HepG2 (cell line): ENCODE measurements around the gene PKM. TPM values are rescaled to one million over a fixed set of nuclear protein-coding genes. Genes with fewer than 3 reads are reported as not detected.

Source experiments
- ATAC-seq: fragments of 200-7000 bp; cut with Tn5 transposase; 3 replicates; pipeline ENCODE4 v1.9.1; 2020; ENCODE audit warnings: mild to moderate bottlenecking, moderate library complexity
- BruUV-seq: library from RNA; stranded (reverse); fragments of 400-500 nt; replicated peaks from 2 replicates; lab custom pipeline; 2021; lab: Mats Ljungman, UMichigan
- CTCF ChIA-PET: fragments of 300-600 bp; formaldehyde crosslinking; extraction: SDS; loops from one replicate; lab custom pipeline; 2021; ENCODE audit warnings: low total read pairs, inconsistent platforms, low intra/inter-chr PET ratio; lab: Yijun Ruan, JAX
- POLR2A ChIA-PET: fragments of 350-600 bp; sonication (Branson Sonifier 250); formaldehyde crosslinking; loops from one replicate; lab custom pipeline; 2020; ENCODE audit warnings: antibody characterized with exemption, inconsistent platforms; lab: Yijun Ruan, JAX
- DNase-seq: peaks from one replicate; pipeline ENCODE4 v3.0.0-alpha.2; 2015; ENCODE audit warnings: low spot score
- FAIRE-seq: peaks from 3 replicates; lab custom pipeline; 2011; peaks lifted over from hg19 to GRCh38; lab: Jason Lieb, UNC
- H2AFZ ChIP-seq: one replicate; pipeline ENCODE4 v1.6.1; 2011; ENCODE audit warnings: low read length, inconsistent platforms
- H3K27ac ChIP-seq: fragments of 300-600 bp; 3 replicates; pipeline ENCODE4 v1.8.0; 2011; ENCODE audit warnings: mixed run types, mild to moderate bottlenecking, mixed read lengths, low read length, inconsistent platforms; ENCODE audit not compliant: insufficient read depth; ENCODE audit errors: extremely low read length
- H3K27me3 ChIP-seq, 2 experiments: fragments of 200-600 bp in 1 of 2; 2 replicates in 1 of 2; 3 replicates in 1 of 2; pipeline versions ENCODE4 v1.6.0 to v1.8.0; 2011; ENCODE audit warnings: low read length in 2 of 2, mild to moderate bottlenecking in 2 of 2, moderate library complexity in 2 of 2, inconsistent platforms in 1 of 2; ENCODE audit not compliant: insufficient read depth in 2 of 2, control insufficient read depth in 1 of 2
- H3K36me3 ChIP-seq, 2 experiments: fragments of 200-600 bp in 1 of 2; replicated peaks in 1 of 2; 2 replicates in 1 of 2; 3 replicates in 1 of 2; pipeline versions ENCODE4 v1.5.1 to v1.8.0; 2011; ENCODE audit warnings: low read length in 2 of 2, inconsistent platforms in 1 of 2; ENCODE audit not compliant: insufficient read depth in 2 of 2, control insufficient read depth in 1 of 2
- H3K4me1 ChIP-seq: 2 replicates; pipeline ENCODE4 v1.5.1; 2012; ENCODE audit warnings: low read length, inconsistent platforms; ENCODE audit not compliant: insufficient read depth
- H3K4me2 ChIP-seq: 2 replicates; pipeline ENCODE4 v1.6.0; 2011; ENCODE audit warnings: low read depth, low read length, inconsistent platforms
- H3K4me3 ChIP-seq, 3 experiments: fragments of 200-600 bp in 1 of 3; sonication (generic), shearing (Covaris generic) in 1 of 3; replicated peaks in 1 of 3; 2 replicates each; pipeline ENCODE4 v1.5.1; 2011 to 2016; ENCODE audit warnings: low read length in 3 of 3, inconsistent platforms in 2 of 3, low read depth in 2 of 3, mild to moderate bottlenecking in 2 of 3, control low read depth in 1 of 3, mixed read lengths in 1 of 3; ENCODE audit not compliant: insufficient read depth in 1 of 3
- H3K79me2 ChIP-seq: one replicate; pipeline ENCODE4 v1.6.1; 2011; ENCODE audit warnings: low read length, inconsistent platforms; ENCODE audit not compliant: insufficient read depth
- H3K9ac ChIP-seq: 2 replicates; pipeline ENCODE4 v1.6.0; 2011; ENCODE audit warnings: mild to moderate bottlenecking, low read depth, low read length, inconsistent platforms; ENCODE audit not compliant: insufficient read depth
- H3K9me3 ChIP-seq: 2 replicates; pipeline ENCODE4 v1.5.1; 2012; ENCODE audit warnings: mild to moderate bottlenecking, low read length
- H4K20me1 ChIP-seq: 2 replicates; pipeline ENCODE4 v1.6.0; 2011; ENCODE audit warnings: inconsistent platforms, mild to moderate bottlenecking, low read length, moderate library complexity; ENCODE audit not compliant: insufficient read depth
- CREB3 ChIP-seq: sonication (generic); formaldehyde crosslinking; IDR thresholded peaks from 2 replicates; pipeline ENCODE4 v1.5.0; 2020; ENCODE audit warnings: missing genetic modification reagents
- GMEB2 ChIP-seq: IDR thresholded peaks from 2 replicates; pipeline ENCODE4 v1.6.1; 2016; ENCODE audit warnings: missing biosample characterization, missing genetic modification reagents, low read depth
- IKZF4 ChIP-seq: sonication (generic); formaldehyde crosslinking; IDR thresholded peaks from 2 replicates; pipeline ENCODE4 v1.5.1; 2020; ENCODE audit warnings: borderline replicate concordance, mild to moderate bottlenecking, low read depth, missing genetic modification reagents; ENCODE audit errors: not compliant biosample characterization
- KMT2A ChIP-seq: sonication (generic); formaldehyde crosslinking; IDR thresholded peaks from 2 replicates; pipeline ENCODE4 v1.4.0; 2020; ENCODE audit warnings: missing genetic modification reagents
- NFKBIZ ChIP-seq: IDR thresholded peaks from 2 replicates; pipeline ENCODE4 v1.6.1; 2018; ENCODE audit warnings: missing genetic modification reagents, missing compliant biosample characterization
- TSC22D2 ChIP-seq: sonication (generic); formaldehyde crosslinking; IDR thresholded peaks from 2 replicates; pipeline ENCODE4 v1.5.1; 2020; ENCODE audit warnings: missing genetic modification reagents, mild to moderate bottlenecking, borderline replicate concordance
- ZFYVE20 ChIP-seq: sonication (generic); formaldehyde crosslinking; IDR thresholded peaks from 2 replicates; pipeline ENCODE4 v1.8.0; 2023; ENCODE audit warnings: low read depth, mild to moderate bottlenecking, moderate library complexity, missing genetic modification reagents, borderline replicate concordance
- ZNF207 ChIP-seq: fragments of 450-650 bp; IDR thresholded peaks from 2 replicates; pipeline ENCODE4 v1.6.1; 2016; ENCODE audit warnings: antibody characterized with exemption, borderline replicate concordance
- ZNF879 ChIP-seq: sonication (generic); formaldehyde crosslinking; IDR thresholded peaks from 2 replicates; pipeline ENCODE4 v1.8.1; 2023; ENCODE audit warnings: missing genetic modification reagents
- WGBS: methylation state at CpG from one replicate; pipeline ENCODE4 v1.1.6; 2017; ENCODE audit warnings: low lambda C conversion rate; 5-methylcytosine and 5-hydroxymethylcytosine counted together
- in situ Hi-C: cut with HindIII; loops from 2 replicates; pipeline ENCODE4 v1.10.0; 2017; ENCODE audit warnings: low pct_unique_long_range_greater_than_20kb; ENCODE audit not compliant: extremely low pct_ligation_motif_present
- intact Hi-C: fragments of 100-400 bp; cut with micrococcal nuclease; formaldehyde crosslinking; loops from one replicate; pipeline ENCODE4 v1.10.0; 2022; ENCODE audit not compliant: unreplicated experiment
- polyA plus RNA-seq, 8 experiments: library from polyadenylated mRNA; depleted of rRNA in 3 of 8; stranded (reverse) in 7 of 8; unstranded in 1 of 8; fragments of >200 nt; fragmentation: Illumina TruSeq in 4 of 8; extraction: Trizol in 4 of 8; gene quantifications; 2 replicates each; pipeline versions ENCODE4 v1.2.1 to v1.2.3, GENCODE V29; 2011 to 2016; ENCODE audit warnings: low read depth in 4 of 8, missing spikeins in 1 of 8, mixed read lengths in 1 of 8; ENCODE audit not compliant: insufficient read depth in 1 of 8
- total RNA-seq, 5 experiments: library from RNA; depleted of rRNA; stranded (reverse); fragments of >200 nt; fragmentation: Illumina TruSeq; extraction: Trizol; gene quantifications; 2 replicates each; pipeline ENCODE4 v1.2.3, GENCODE V29; 2016; ENCODE audit warnings: low read depth in 1 of 5
- TF ChIP-seq, protein P1 (sequence below): sonication (generic); formaldehyde crosslinking; IDR thresholded peaks from 2 replicates; pipeline ENCODE4 v1.9.0; 2021; ENCODE audit warnings: missing genetic modification reagents, borderline replicate concordance
- TF ChIP-seq, protein P2 (sequence below): sonication (generic); formaldehyde crosslinking; IDR thresholded peaks from 2 replicates; pipeline ENCODE4 v1.4.0; 2020; ENCODE audit warnings: missing genetic modification reagents, borderline replicate concordance

The PKM gene
- total and polyA plus RNA-seq, 2 of the 13 experiments (the other 11 are each of a cell fraction or from before 2014, with no cell fraction given) = 488 to 780 TPM

- peaks cover 26% of the 10 kb centered on the region for H3K4me1 ChIP-seq
- H3K9ac ChIP-seq = no peak overlapping the region
- in situ Hi-C loops = no loop called here
- H3K9me3 ChIP-seq = no peaks in the 10 kb centered on the region
- H4K20me1 ChIP-seq = no peaks in the 10 kb centered on the region
- FAIRE-seq (no peak), DNase-seq (no peak), ATAC-seq (no peak)
- peaks cover 2 to 54% of the 10 kb centered on the region in 2 experiments; a peak in 4 of 5 replicates for H3K27me3 ChIP-seq
- H2AFZ ChIP-seq = no peak overlapping the region
- no peak overlapping the region for H3K27ac ChIP-seq
- H3K4me2 ChIP-seq = no peak overlapping the region
- WGBS = 33% methylated on average over 3 of the region's 6 CpGs
- ChIA-PET CTCF (no interaction called here), POLR2A (no interaction called here)
- H3K79me2 ChIP-seq = no peaks in the 10 kb centered on the region
- no peak overlapping the region for H3K4me3 ChIP-seq
- BruUV-seq = no TSS peak
- H3K36me3 ChIP-seq = no peaks in the 10 kb centered on the region
- TF ChIP-seq ZFYVE20 (CRISPR knock-in tag) (no peak), NFKBIZ (CRISPR knock-in tag) (no peak), IKZF4 (no peak), KMT2A (no peak), CREB3 (CRISPR knock-in tag) (no peak), ZNF879 (CRISPR knock-in tag) (no peak), TSC22D2 (no peak), ZNF207 (no peak), GMEB2 (CRISPR knock-in tag) (no peak)
- TF ChIP-seq, protein P1, sequence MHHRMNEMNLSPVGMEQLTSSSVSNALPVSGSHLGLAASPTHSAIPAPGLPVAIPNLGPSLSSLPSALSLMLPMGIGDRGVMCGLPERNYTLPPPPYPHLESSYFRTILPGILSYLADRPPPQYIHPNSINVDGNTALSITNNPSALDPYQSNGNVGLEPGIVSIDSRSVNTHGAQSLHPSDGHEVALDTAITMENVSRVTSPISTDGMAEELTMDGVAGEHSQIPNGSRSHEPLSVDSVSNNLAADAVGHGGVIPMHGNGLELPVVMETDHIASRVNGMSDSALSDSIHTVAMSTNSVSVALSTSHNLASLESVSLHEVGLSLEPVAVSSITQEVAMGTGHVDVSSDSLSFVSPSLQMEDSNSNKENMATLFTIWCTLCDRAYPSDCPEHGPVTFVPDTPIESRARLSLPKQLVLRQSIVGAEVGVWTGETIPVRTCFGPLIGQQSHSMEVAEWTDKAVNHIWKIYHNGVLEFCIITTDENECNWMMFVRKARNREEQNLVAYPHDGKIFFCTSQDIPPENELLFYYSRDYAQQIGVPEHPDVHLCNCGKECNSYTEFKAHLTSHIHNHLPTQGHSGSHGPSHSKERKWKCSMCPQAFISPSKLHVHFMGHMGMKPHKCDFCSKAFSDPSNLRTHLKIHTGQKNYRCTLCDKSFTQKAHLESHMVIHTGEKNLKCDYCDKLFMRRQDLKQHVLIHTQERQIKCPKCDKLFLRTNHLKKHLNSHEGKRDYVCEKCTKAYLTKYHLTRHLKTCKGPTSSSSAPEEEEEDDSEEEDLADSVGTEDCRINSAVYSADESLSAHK = no peak
- TF ChIP-seq, protein P2, sequence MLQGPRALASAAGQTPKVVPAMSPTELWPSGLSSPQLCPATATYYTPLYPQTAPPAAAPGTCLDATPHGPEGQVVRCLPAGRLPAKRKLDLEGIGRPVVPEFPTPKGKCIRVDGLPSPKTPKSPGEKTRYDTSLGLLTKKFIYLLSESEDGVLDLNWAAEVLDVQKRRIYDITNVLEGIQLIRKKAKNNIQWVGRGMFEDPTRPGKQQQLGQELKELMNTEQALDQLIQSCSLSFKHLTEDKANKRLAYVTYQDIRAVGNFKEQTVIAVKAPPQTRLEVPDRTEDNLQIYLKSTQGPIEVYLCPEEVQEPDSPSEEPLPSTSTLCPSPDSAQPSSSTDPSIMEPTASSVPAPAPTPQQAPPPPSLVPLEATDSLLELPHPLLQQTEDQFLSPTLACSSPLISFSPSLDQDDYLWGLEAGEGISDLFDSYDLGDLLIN = no peak
- TF ChIP-seq, all 625 proteins: peak for 0
- intact Hi-C loops = no loop called here
These were observed 54.8 kb downstream of the PKM start for GRCh38 chr15:72176159-72176558.
